ENCODE measurements around the gene OR10V1.

DNA sequence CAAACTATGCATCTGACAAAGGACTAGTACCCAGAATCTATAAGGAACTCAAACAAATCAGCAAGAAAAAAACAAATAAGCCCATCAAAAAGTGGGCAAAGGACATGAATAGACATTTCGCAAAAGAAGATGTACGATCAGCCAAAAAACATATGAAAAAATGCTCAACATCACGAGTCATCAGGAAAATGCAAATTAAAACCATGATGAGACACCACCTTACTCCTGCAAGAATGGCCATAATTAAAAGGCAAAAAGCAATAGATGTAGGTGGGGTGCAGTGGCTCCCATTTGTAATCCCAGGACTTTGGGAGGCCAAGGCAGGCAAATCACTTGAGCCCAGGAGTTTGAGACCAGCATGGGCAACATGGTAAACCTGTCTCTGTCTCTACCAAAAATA, 10.4 kb upstream of the OR10V1 start:
- TF ChIP-seq, protein P1, sequence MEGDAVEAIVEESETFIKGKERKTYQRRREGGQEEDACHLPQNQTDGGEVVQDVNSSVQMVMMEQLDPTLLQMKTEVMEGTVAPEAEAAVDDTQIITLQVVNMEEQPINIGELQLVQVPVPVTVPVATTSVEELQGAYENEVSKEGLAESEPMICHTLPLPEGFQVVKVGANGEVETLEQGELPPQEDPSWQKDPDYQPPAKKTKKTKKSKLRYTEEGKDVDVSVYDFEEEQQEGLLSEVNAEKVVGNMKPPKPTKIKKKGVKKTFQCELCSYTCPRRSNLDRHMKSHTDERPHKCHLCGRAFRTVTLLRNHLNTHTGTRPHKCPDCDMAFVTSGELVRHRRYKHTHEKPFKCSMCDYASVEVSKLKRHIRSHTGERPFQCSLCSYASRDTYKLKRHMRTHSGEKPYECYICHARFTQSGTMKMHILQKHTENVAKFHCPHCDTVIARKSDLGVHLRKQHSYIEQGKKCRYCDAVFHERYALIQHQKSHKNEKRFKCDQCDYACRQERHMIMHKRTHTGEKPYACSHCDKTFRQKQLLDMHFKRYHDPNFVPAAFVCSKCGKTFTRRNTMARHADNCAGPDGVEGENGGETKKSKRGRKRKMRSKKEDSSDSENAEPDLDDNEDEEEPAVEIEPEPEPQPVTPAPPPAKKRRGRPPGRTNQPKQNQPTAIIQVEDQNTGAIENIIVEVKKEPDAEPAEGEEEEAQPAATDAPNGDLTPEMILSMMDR (IDR thresholded peaks at IDR 0.05; ENCODE audit: low read length), result no peak
- no peak for TF ChIP-seq EZH2 (optimal IDR thresholded peaks at IDR 0.05; ENCODE audit: low read depth, low read length)
